ENCODE results near the gene RIMS1.

RIMS1 gene

GRCh38 chr6:72245565-72245964, 359.2 kb downstream of the RIMS1 start:
- DNase-seq (ENCODE audit: low read depth in 2 of 2), result no peak

GRCh38 chr6:72246926-72247325, 360.6 kb downstream of the RIMS1 start:
- DNase-seq (ENCODE audit: low read depth in 2 of 2), result no peak

GRCh38 chr6:72248621-72249020, 362.3 kb downstream of the RIMS1 start:
- DNase-seq (ENCODE audit: low read depth in 2 of 2), result peak in 1 of 2 experiments; percentile 15

- no peak for DNase-seq (ENCODE audit: low read depth in 2 of 2)
Measured at GRCh38 chr6:72250664-72251063, 364.3 kb downstream of the RIMS1 start.

GRCh38 chr6:72260489-72260888, 374.1 kb downstream of the RIMS1 start:
- no peak for DNase-seq (ENCODE audit: low read depth in 2 of 2)

GRCh38 chr6:72261554-72261953, 375.2 kb downstream of the RIMS1 start:
- no peak for DNase-seq (ENCODE audit: low read depth in 2 of 2)

GRCh38 chr6:72262254-72262653, 375.9 kb downstream of the RIMS1 start:
- DNase-seq (ENCODE audit: low read depth in 2 of 2), result no peak

GRCh38 chr6:72267470-72267869, 381.1 kb downstream of the RIMS1 start:
- DNase-seq (ENCODE audit: low read depth in 2 of 2), result no peak

- no peak for DNase-seq (ENCODE audit: low read depth in 2 of 2)
Measured at GRCh38 chr6:72271531-72271930, 385.2 kb downstream of the RIMS1 start.

- peak; percentile 42 to 54 for DNase-seq (ENCODE audit: low read depth in 2 of 2)
Measured at GRCh38 chr6:72272958-72273357, 386.6 kb downstream of the RIMS1 start.

GRCh38 chr6:72275888-72276287, 389.5 kb downstream of the RIMS1 start:
- DNase-seq (ENCODE audit: low read depth in 2 of 2), result no peak

GRCh38 chr6:72282201-72282600, 395.9 kb downstream of the RIMS1 start:
- DNase-seq (ENCODE audit: low read depth in 2 of 2), result no peak

GRCh38 chr6:72283571-72283970, 397.2 kb downstream of the RIMS1 start:
- no peak for DNase-seq (ENCODE audit: low read depth in 2 of 2)

GRCh38 chr6:72286911-72287311, 400.6 kb downstream of the RIMS1 start:
- peak; percentile 54 to 57 for DNase-seq (ENCODE audit: low read depth in 2 of 2)

- peak; percentile 50 to 57 for DNase-seq (ENCODE audit: low read depth in 2 of 2)
Measured at GRCh38 chr6:72287801-72288200, 401.5 kb downstream of the RIMS1 start.

- no peak for DNase-seq (ENCODE audit: low read depth in 2 of 2)
Measured at GRCh38 chr6:72288592-72288991, 402.2 kb downstream of the RIMS1 start.

GRCh38 chr6:72290620-72291019, 404.3 kb downstream of the RIMS1 start:
- no peak for DNase-seq (ENCODE audit: low read depth in 2 of 2)

GRCh38 chr6:72296375-72296774, 410.0 kb downstream of the RIMS1 start:
- DNase-seq (ENCODE audit: low read depth in 2 of 2), result no peak

GRCh38 chr6:72305971-72306370, 419.6 kb downstream of the RIMS1 start:
- DNase-seq (ENCODE audit: low read depth in 2 of 2), result no peak

GRCh38 chr6:72316675-72317380, 430.5 kb downstream of the RIMS1 start:
- DNase-seq (ENCODE audit: low read depth in 2 of 2), result no peak

- peak; percentile 71 to 75 for DNase-seq (ENCODE audit: low read depth in 2 of 2)
Measured at GRCh38 chr6:72321788-72322187, 435.4 kb downstream of the RIMS1 start.

- no peak for DNase-seq (ENCODE audit: low read depth in 2 of 2)
Measured at GRCh38 chr6:72322771-72323170, 436.4 kb downstream of the RIMS1 start.

- DNase-seq (ENCODE audit: low read depth in 2 of 2), result no peak
Measured at GRCh38 chr6:72324591-72324990, 438.2 kb downstream of the RIMS1 start.

- DNase-seq (ENCODE audit: low read depth in 2 of 2), result no peak
Measured at GRCh38 chr6:72328775-72329174, 442.4 kb downstream of the RIMS1 start.
